SK-MEL-5 (cell line): Measurements from ENCODE around the gene CCDC170. TPM values are rescaled to one million over a fixed set of nuclear protein-coding genes. Genes with fewer than 3 reads are reported as not detected.
"Not testable (repeated sequence)": the region's sequence is repeated elsewhere in the genome, so short reads cannot be mapped to it uniquely, and the experiment has no call there.

Experiments
- DNase-seq: peaks from one replicate; pipeline ENCODE4 v3.0.0-alpha.2; 2016; ENCODE audit warnings: low read depth, low spot score
- in situ Hi-C: cut with HindIII; loops from 2 replicates; pipeline ENCODE4 v1.10.0; 2016; ENCODE audit warnings: low sequenced_read_pairs, high pct_unique_total_duplicates, low pct_unique_long_range_greater_than_20kb
- total RNA-seq: library from RNA; depleted of rRNA; stranded (reverse); fragments of >200 nt; shearing (Covaris generic); gene quantifications from 2 replicates; pipeline ENCODE4 v1.2.3, GENCODE V29; 2014

The CCDC170 gene
- total RNA-seq, 1 experiment from 2014 or later, result not detected

- DNase-seq, result no peak
- in situ Hi-C loops, result no loop called here
Observed at GRCh38 chr6:151488226-151488625, 5.6 kb upstream of the CCDC170 start.

GRCh38 chr6:151490996-151491395 is 2.8 kb upstream of the CCDC170 start:
- in situ Hi-C loops, result no loop called here
- no peak for DNase-seq

GRCh38 chr6:151493161-151493803 is 535 bp upstream of the CCDC170 start:
- no peak for DNase-seq
- in situ Hi-C loops, result no loop called here

- in situ Hi-C loops, result no loop called here
- no peak for DNase-seq
Observed at GRCh38 chr6:151494235-151494935, 568 bp downstream of the CCDC170 start.

- in situ Hi-C loops, result no loop called here
- DNase-seq, result no peak
Observed at GRCh38 chr6:151494936-151495320, 1.1 kb downstream of the CCDC170 start.

GRCh38 chr6:151495380-151495779 is 1.6 kb downstream of the CCDC170 start:
- no peak for DNase-seq
- in situ Hi-C loops, result no loop called here

- DNase-seq, result no peak
- in situ Hi-C loops, result no loop called here
Observed at GRCh38 chr6:151497905-151498304, 4.1 kb downstream of the CCDC170 start.

GRCh38 chr6:151498327-151498726 is 4.5 kb downstream of the CCDC170 start:
- in situ Hi-C loops, result no loop called here

GRCh38 chr6:151499551-151499950 is 5.7 kb downstream of the CCDC170 start:
- in situ Hi-C loops, result no loop called here
- DNase-seq, result no peak

More at GRCh38 chr6:151498327-151498726, 4.5 kb downstream of the CCDC170 start:
- no peak for DNase-seq

GRCh38 chr6:151501511-151502136 is 7.8 kb downstream of the CCDC170 start:
- in situ Hi-C loops, result no loop called here
- no peak for DNase-seq

- in situ Hi-C loops, result no loop called here
- no peak for DNase-seq
Observed at GRCh38 chr6:151502499-151502898, 8.7 kb downstream of the CCDC170 start.

- no peak for DNase-seq
- in situ Hi-C loops, result no loop called here
Observed at GRCh38 chr6:151506761-151507160, 12.9 kb downstream of the CCDC170 start.

- DNase-seq, result no peak
- in situ Hi-C loops, result no loop called here
Observed at GRCh38 chr6:151509048-151509447, 15.2 kb downstream of the CCDC170 start.

- DNase-seq, result no peak
- in situ Hi-C loops, result no loop called here
Observed at GRCh38 chr6:151512481-151512880, 18.7 kb downstream of the CCDC170 start.

GRCh38 chr6:151514000-151514730 is 20.3 kb downstream of the CCDC170 start:
- DNase-seq, result no peak
- in situ Hi-C loops, result no loop called here

- DNase-seq, in situ Hi-C loops: not testable (repeated sequence)
Observed at GRCh38 chr6:151518992-151519391, 25.2 kb downstream of the CCDC170 start.

- in situ Hi-C loops, result no loop called here
Observed at GRCh38 chr6:151523034-151523433, 29.2 kb downstream of the CCDC170 start.

GRCh38 chr6:151524059-151524458 is 30.2 kb downstream of the CCDC170 start:
- DNase-seq, result no peak
- in situ Hi-C loops, result no loop called here

More at GRCh38 chr6:151523034-151523433, 29.2 kb downstream of the CCDC170 start:
- no peak for DNase-seq
